HEK293T (cell line): ENCODE data around the gene LGALS3BP.

Experiments used
- CTCF ChIA-PET: fragments of 350-600 bp; formaldehyde crosslinking; extraction: SDS; loops from one replicate; lab custom pipeline; 2021; ENCODE audit warnings: antibody characterized with exemption, inconsistent platforms; lab: Yijun Ruan, JAX
- POLR2A ChIA-PET: fragments of 350-600 bp; formaldehyde crosslinking; extraction: SDS; loops from one replicate; lab custom pipeline; 2020; ENCODE audit warnings: antibody characterized with exemption, inconsistent platforms; lab: Yijun Ruan, JAX
- DNase-seq: peaks from one replicate; pipeline ENCODE4 v3.0.0; 2012; ENCODE audit warnings: mixed read lengths; ENCODE audit errors: extremely low spot score
- ARNT ChIP-seq: fragments of 450-650 bp; IDR thresholded peaks from 2 replicates; pipeline ENCODE4 v1.6.1; 2017; ENCODE audit warnings: mild to moderate bottlenecking
- BHLHE40 ChIP-seq: fragments of 450-650 bp; IDR thresholded peaks from 2 replicates; pipeline ENCODE4 v1.6.1; 2016; ENCODE audit warnings: mild to moderate bottlenecking, moderate library complexity, borderline replicate concordance
- CTBP1 ChIP-seq: fragments of 450-650 bp; IDR thresholded peaks from 2 replicates; pipeline ENCODE4 v1.6.1; 2016; ENCODE audit warnings: borderline replicate concordance
- ELF4 ChIP-seq: fragments of 450-650 bp; IDR thresholded peaks from 2 replicates; pipeline ENCODE4 v1.6.1; 2017; ENCODE audit warnings: antibody characterized with exemption
- FOXA1 ChIP-seq: fragments of 450-650 bp; IDR thresholded peaks from 2 replicates; pipeline ENCODE4 v1.6.1; 2016; ENCODE audit warnings: mild to moderate bottlenecking
- FOXK2 ChIP-seq: fragments of 450-650 bp; IDR thresholded peaks from 2 replicates; pipeline ENCODE4 v1.6.1; 2016; ENCODE audit warnings: mild to moderate bottlenecking
- FOXM1 ChIP-seq: fragments of 450-650 bp; IDR thresholded peaks from 2 replicates; pipeline ENCODE4 v1.6.1; 2017; ENCODE audit warnings: mild to moderate bottlenecking, borderline replicate concordance
- HDGF ChIP-seq: fragments of 450-650 bp; IDR thresholded peaks from 2 replicates; pipeline ENCODE4 v1.6.1; 2017; ENCODE audit warnings: antibody characterized with exemption, borderline replicate concordance
- L3MBTL2 ChIP-seq: fragments of 450-650 bp; conservative IDR thresholded peaks from 2 replicates; pipeline ENCODE4 v1.6.1; 2016; ENCODE audit warnings: mild to moderate bottlenecking
- LEF1 ChIP-seq: fragments of 450-650 bp; IDR thresholded peaks from 2 replicates; pipeline ENCODE4 v1.6.1; 2017; ENCODE audit warnings: mild to moderate bottlenecking, borderline replicate concordance
- NFRKB ChIP-seq: fragments of 450-650 bp; IDR thresholded peaks from 2 replicates; pipeline ENCODE4 v1.6.1; 2016; ENCODE audit warnings: mild to moderate bottlenecking, moderate library complexity
- PKNOX1 ChIP-seq: fragments of 450-650 bp; IDR thresholded peaks from 2 replicates; pipeline ENCODE4 v1.6.1; 2016
- SP1 ChIP-seq: fragments of 450-650 bp; IDR thresholded peaks from 2 replicates; pipeline ENCODE4 v1.6.1; 2017
- SUZ12 ChIP-seq: fragments of 450-650 bp; IDR thresholded peaks from 2 replicates; pipeline ENCODE4 v1.6.1; 2016; ENCODE audit warnings: mild to moderate bottlenecking
- TARDBP ChIP-seq: fragments of 450-650 bp; IDR thresholded peaks from 2 replicates; pipeline ENCODE4 v1.6.1; 2016
- ZNF384 ChIP-seq: fragments of 450-650 bp; IDR thresholded peaks from 2 replicates; pipeline ENCODE4 v1.6.1; 2016

LGALS3BP gene

GRCh38 chr17:78961571-78961970, 18.2 kb downstream of the LGALS3BP start:
- CTCF ChIA-PET = no interaction called here
- no peak for TF ChIP-seq HDGF
- TF ChIP-seq CTBP1 = no peak
- POLR2A ChIA-PET = no interaction called here
- DNase-seq = no peak

GRCh38 chr17:78960928-78961327, 18.8 kb downstream of the LGALS3BP start:
- no peak for DNase-seq
- CTCF ChIA-PET = interaction anchor here (0.6 kb wide), 1 partner anchor 54 kb away, joined by 4 read pairs; no protein-coding TSS in a partner anchor
- TF ChIP-seq ARNT (no peak), LEF1 (no peak), ZNF384 (no peak), FOXK2 (no peak), SP1 (no peak), TARDBP (no peak), BHLHE40 (no peak), NFRKB (no peak), FOXM1 (no peak), SUZ12 (no peak), HDGF (no peak), ELF4 (no peak), FOXA1 (no peak), CTBP1 (no peak)
- POLR2A ChIA-PET = no interaction called here

- POLR2A ChIA-PET = no interaction called here
Observed at GRCh38 chr17:78959803-78960202, 19.9 kb downstream of the LGALS3BP start.

GRCh38 chr17:78958641-78959127, 21.0 kb downstream of the LGALS3BP start:
- DNase-seq = no peak
- ChIA-PET POLR2A (no interaction called here), CTCF (interaction anchor here (0.7 to 1.2 kb wide), 2 partner anchors 13 to 167 kb away, joined by 3 read pairs; no protein-coding TSS in a partner anchor)
- TF ChIP-seq NFRKB (no peak), HDGF (no peak), PKNOX1 (no peak), CTBP1 (no peak), ZNF384 (no peak), LEF1 (no peak), FOXA1 (no peak), FOXK2 (no peak), L3MBTL2 (no peak)

More at GRCh38 chr17:78959803-78960202, 19.9 kb downstream of the LGALS3BP start:
- no peak for TF ChIP-seq HDGF
- TF ChIP-seq FOXA1 = no peak
- TF ChIP-seq ZNF384 = no peak
- no peak for TF ChIP-seq FOXK2
- TF ChIP-seq CTBP1 = no peak
- TF ChIP-seq PKNOX1 = no peak
- TF ChIP-seq ELF4 = no peak
- CTCF ChIA-PET = no interaction called here
- no peak for DNase-seq

- POLR2A ChIA-PET = no interaction called here
- no peak for DNase-seq
- CTCF ChIA-PET = no interaction called here
- no peak for TF ChIP-seq SP1
- TF ChIP-seq CTBP1 = no peak
- no peak for TF ChIP-seq FOXA1
- no peak for TF ChIP-seq FOXM1
- no peak for TF ChIP-seq HDGF
- no peak for TF ChIP-seq NFRKB
- no peak for TF ChIP-seq SUZ12
- TF ChIP-seq ELF4 = no peak
- no peak for TF ChIP-seq L3MBTL2
- no peak for TF ChIP-seq PKNOX1
- no peak for TF ChIP-seq ARNT
- no peak for TF ChIP-seq FOXK2
- no peak for TF ChIP-seq LEF1
- TF ChIP-seq ZNF384 = no peak
- no peak for TF ChIP-seq BHLHE40
- no peak for TF ChIP-seq TARDBP
Observed at GRCh38 chr17:78957128-78957527, 22.6 kb downstream of the LGALS3BP start.

- no peak for DNase-seq
- ChIA-PET CTCF (no interaction called here), POLR2A (no interaction called here)
- no peak for TF ChIP-seq ARNT
- TF ChIP-seq FOXM1 = no peak
- TF ChIP-seq SUZ12 = no peak
- TF ChIP-seq L3MBTL2 = no peak
- no peak for TF ChIP-seq ZNF384
- no peak for TF ChIP-seq SP1
- TF ChIP-seq HDGF = no peak
- no peak for TF ChIP-seq FOXK2
- no peak for TF ChIP-seq PKNOX1
- TF ChIP-seq BHLHE40 = no peak
- TF ChIP-seq NFRKB = no peak
- TF ChIP-seq LEF1 = no peak
- no peak for TF ChIP-seq FOXA1
- no peak for TF ChIP-seq TARDBP
- no peak for TF ChIP-seq CTBP1
- no peak for TF ChIP-seq ELF4
Observed at GRCh38 chr17:78956254-78956653, 23.5 kb downstream of the LGALS3BP start.
